ENCODE results near the gene GHRHR.

GRCh38 chr7:30927559-30927958 lies 36.2 kb upstream of the GHRHR start:
- TF ChIP-seq, protein P1, sequence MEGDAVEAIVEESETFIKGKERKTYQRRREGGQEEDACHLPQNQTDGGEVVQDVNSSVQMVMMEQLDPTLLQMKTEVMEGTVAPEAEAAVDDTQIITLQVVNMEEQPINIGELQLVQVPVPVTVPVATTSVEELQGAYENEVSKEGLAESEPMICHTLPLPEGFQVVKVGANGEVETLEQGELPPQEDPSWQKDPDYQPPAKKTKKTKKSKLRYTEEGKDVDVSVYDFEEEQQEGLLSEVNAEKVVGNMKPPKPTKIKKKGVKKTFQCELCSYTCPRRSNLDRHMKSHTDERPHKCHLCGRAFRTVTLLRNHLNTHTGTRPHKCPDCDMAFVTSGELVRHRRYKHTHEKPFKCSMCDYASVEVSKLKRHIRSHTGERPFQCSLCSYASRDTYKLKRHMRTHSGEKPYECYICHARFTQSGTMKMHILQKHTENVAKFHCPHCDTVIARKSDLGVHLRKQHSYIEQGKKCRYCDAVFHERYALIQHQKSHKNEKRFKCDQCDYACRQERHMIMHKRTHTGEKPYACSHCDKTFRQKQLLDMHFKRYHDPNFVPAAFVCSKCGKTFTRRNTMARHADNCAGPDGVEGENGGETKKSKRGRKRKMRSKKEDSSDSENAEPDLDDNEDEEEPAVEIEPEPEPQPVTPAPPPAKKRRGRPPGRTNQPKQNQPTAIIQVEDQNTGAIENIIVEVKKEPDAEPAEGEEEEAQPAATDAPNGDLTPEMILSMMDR (IDR thresholded peaks at IDR 0.05; ENCODE audit: low read depth, low read length): no peak
- TF ChIP-seq POLR2A (IDR thresholded peaks at IDR 0.05; ENCODE audit: extremely low read depth, insufficient read length) (no peak), MYC (IDR thresholded peaks at IDR 0.05; ENCODE audit: low read depth, low read length) (no peak)
- TF ChIP-seq, protein P2, sequence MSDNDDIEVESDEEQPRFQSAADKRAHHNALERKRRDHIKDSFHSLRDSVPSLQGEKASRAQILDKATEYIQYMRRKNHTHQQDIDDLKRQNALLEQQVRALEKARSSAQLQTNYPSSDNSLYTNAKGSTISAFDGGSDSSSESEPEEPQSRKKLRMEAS (IDR thresholded peaks at IDR 0.05; ENCODE audit: low read depth, low read length): no peak

Data from NB4 (cell line).